Epithelial cell of prostate (primary cell): Measurements from ENCODE around the gene LIN7B.

ENCODE experiments used
- DNase-seq: peaks from one replicate; pipeline ENCODE4 v3.0.0-alpha.2; 2011; ENCODE audit warnings: low read depth, low spot score
- H3K27ac ChIP-seq: fragments of 450-650 bp; 2 replicates; pipeline ENCODE4 v1.5.1; 2017; ENCODE audit warnings: mild to moderate bottlenecking

The LIN7B gene

GRCh38 chr19:49155820-49156346, 41.7 kb downstream of the LIN7B start:
- H3K27ac ChIP-seq: no peak overlapping the region
- DNase-seq: no peak

GRCh38 chr19:49157445-49158224, 43.5 kb downstream of the LIN7B start, which contains the start of gene TRPM4:
TRPM4 (plus strand) TSS chr19:49157792; CDS start chr19:49157867, 75 bp downstream.
- peak within 1 kb of the TSS; percentile 69 for H3K27ac ChIP-seq
- DNase-seq: no peak

- no peak for DNase-seq
- no peak overlapping the region for H3K27ac ChIP-seq
Measured at GRCh38 chr19:49160450-49161189, 46.5 kb downstream of the LIN7B start.

- no peak overlapping the region for H3K27ac ChIP-seq
- no peak for DNase-seq
Measured at GRCh38 chr19:49161987-49162386, 47.8 kb downstream of the LIN7B start.

GRCh38 chr19:49165111-49165750, 51.1 kb downstream of the LIN7B start:
- no peak overlapping the region for H3K27ac ChIP-seq
- no peak for DNase-seq

GRCh38 chr19:49165865-49166301, 51.7 kb downstream of the LIN7B start:
- DNase-seq: no peak
- no peak overlapping the region for H3K27ac ChIP-seq

GRCh38 chr19:49167857-49168409, 53.8 kb downstream of the LIN7B start:
- DNase-seq: no peak
- H3K27ac ChIP-seq: no peak overlapping the region
